ENCODE measurements around the gene NOB1. TPM values are rescaled to one million over a fixed set of nuclear protein-coding genes. Genes with fewer than 3 reads are reported as not detected.
A peak's percentile ranks its signal among the peaks of the same experiment; 100 is the strongest.
"Not testable (repeated sequence)": the region's sequence is repeated elsewhere in the genome, so short reads cannot be mapped to it uniquely, and the experiment has no call there.

The NOB1 gene
- total and polyA plus RNA-seq, 2 donors = 23.2 to 32.3 TPM

- H3K27ac ChIP-seq (ENCODE audit: low read depth in 1 of 2, low read length in 1 of 2) = no peak overlapping the region
- peaks cover 0 to under 1% of the 10 kb centered on the region in 2 donors for H3K4me1 ChIP-seq (ENCODE audit: control insufficient read depth in 2 of 2, insufficient read depth in 2 of 2, low read length in 2 of 2)
- 89% methylated on average over 6 of the region's 6 CpGs for WGBS
- no peaks in the 10 kb centered on the region for H3K9me3 ChIP-seq (ENCODE audit: control insufficient read depth in 2 of 2, insufficient read depth in 1 of 2, low read length in 1 of 2)
- no peak overlapping the region for H3K4me3 ChIP-seq (ENCODE audit: low read length in 2 of 2)
- H3K27me3 ChIP-seq (ENCODE audit: control insufficient read depth in 2 of 2, insufficient read depth in 1 of 2, low read length in 1 of 2) = no peaks in the 10 kb centered on the region
- no peaks in the 10 kb centered on the region for H3K36me3 ChIP-seq (ENCODE audit: control insufficient read depth in 2 of 2, insufficient read depth in 2 of 2, low read length in 1 of 2)
- DNase-seq (ENCODE audit: low read depth in 6 of 9, low spot score in 9 of 9) = no peak
These were observed 13.9 kb upstream of the NOB1 start for GRCh38 chr16:69768666-69769065.

DNA sequence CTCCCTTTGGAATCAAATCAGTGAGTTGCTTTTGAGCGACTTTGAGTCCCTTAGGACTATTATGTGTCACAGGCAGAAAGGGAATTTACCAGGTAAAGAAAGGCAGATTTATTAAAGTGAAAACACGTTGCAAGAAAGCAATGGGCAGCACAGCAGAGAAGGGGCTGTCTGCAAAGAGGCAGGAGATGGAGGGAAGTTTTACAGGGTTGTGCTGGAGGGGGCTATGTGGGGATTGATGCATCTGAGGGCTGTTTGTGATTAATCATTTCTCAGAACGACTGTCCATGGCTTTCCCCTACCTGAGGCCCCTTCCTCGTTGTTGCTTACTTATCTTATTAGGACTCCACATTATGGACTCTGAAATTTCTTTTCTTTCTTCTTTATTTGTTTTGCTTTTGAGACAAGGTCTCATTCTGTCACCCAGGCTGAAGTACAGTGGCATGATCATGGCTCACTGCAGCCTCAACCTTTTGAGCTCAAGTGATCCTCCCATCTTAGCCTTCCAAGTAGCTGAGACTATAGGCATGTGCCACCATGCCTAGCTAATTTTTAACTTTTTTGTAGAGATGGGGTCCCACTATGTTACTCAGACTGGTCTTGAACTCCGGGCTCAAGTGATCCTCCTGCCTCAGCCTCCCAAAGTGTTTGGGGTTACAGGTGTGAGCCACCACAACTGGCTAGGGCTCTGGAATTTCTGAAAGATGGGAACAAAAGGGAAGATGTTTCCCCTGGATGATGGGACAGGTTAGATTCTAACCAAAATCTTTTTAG, 12.9 kb upstream of the NOB1 start:
- Histone ChIP-seq H3K27ac (ENCODE audit: low read depth in 1 of 2, low read length in 1 of 2) (no peak overlapping the region), H3K9me3 (ENCODE audit: control insufficient read depth in 2 of 2, insufficient read depth in 1 of 2, low read length in 1 of 2) (no peaks in the 10 kb centered on the region), H3K27me3 (ENCODE audit: control insufficient read depth in 2 of 2, insufficient read depth in 1 of 2, low read length in 1 of 2) (no peaks in the 10 kb centered on the region), H3K36me3 (ENCODE audit: control insufficient read depth in 2 of 2, insufficient read depth in 2 of 2, low read length in 1 of 2) (no peaks in the 10 kb centered on the region), H3K4me1 (ENCODE audit: control insufficient read depth in 2 of 2, insufficient read depth in 2 of 2, low read length in 2 of 2) (peaks cover 0 to 7% of the 10 kb centered on the region in 2 donors), H3K4me3 (ENCODE audit: low read length in 2 of 2) (no peak overlapping the region)
- 93% methylated on average over 5 of the region's 5 CpGs for WGBS
- no peak for DNase-seq (ENCODE audit: low read depth in 6 of 9, low spot score in 9 of 9)

GRCh38 chr16:69763599-69763942, 8.8 kb upstream of the NOB1 start:
- peak overlapping the region in 1 of 2 donors; percentile 70 for H3K4me3 ChIP-seq (ENCODE audit: low read length in 2 of 2)
- DNase-seq (ENCODE audit: low read depth in 6 of 9, low spot score in 9 of 9) = no peak
- peak overlapping the region in 1 of 2 donors; percentile 96 for H3K27ac ChIP-seq (ENCODE audit: low read depth in 1 of 2, low read length in 1 of 2)
- no peaks in the 10 kb centered on the region for H3K9me3 ChIP-seq (ENCODE audit: control insufficient read depth in 2 of 2, insufficient read depth in 1 of 2, low read length in 1 of 2)
- no peaks in the 10 kb centered on the region for H3K27me3 ChIP-seq (ENCODE audit: control insufficient read depth in 2 of 2, insufficient read depth in 1 of 2, low read length in 1 of 2)
- peaks cover 4 to 14% of the 10 kb centered on the region in 2 donors for H3K4me1 ChIP-seq (ENCODE audit: control insufficient read depth in 2 of 2, insufficient read depth in 2 of 2, low read length in 2 of 2)
- 90% methylated on average over 5 of the region's 5 CpGs for WGBS
- no peaks in the 10 kb centered on the region for H3K36me3 ChIP-seq (ENCODE audit: control insufficient read depth in 2 of 2, insufficient read depth in 2 of 2, low read length in 1 of 2)

DNA sequence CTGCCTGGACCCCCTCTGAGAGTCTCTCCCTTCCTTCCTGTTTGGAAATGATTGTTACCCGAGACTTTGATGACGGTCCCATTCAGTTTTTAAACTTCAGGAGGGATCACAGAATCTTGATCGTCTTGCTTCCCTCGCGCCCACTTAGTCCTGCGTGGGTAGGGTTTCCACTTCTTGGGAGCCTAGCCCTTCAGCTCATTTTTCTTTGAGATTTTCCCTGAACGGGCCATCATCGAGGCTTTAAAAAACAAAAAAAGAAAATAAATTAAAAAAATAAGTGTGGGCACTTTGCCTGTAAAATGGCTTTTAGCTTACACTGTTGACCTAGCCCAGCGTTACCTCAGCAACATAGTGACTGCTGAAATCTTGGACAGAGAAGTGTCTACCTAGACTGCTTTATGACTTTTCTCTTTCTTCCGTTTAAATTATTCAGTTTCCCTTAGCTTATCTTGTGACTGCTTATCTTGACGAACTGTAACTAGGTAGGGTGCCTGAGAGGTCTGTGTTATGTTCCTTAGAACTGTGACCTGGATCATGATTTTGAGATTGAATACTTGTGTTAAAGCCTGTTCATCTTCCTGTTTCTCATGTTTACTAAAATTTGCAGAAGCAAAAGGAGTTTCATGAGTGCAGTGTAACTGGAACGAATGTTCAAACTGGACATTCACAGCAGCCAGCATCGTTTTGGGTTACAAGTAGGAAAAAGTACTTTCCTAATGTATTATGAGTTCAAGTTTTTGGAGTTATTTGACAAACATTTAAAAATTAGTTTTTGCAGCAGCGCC, 8.3 kb upstream of the NOB1 start:
- 9% methylated on average over 14 of the region's 14 CpGs for WGBS
- H3K4me1 ChIP-seq (ENCODE audit: control insufficient read depth in 2 of 2, insufficient read depth in 2 of 2, low read length in 2 of 2) = peaks cover 4 to 14% of the 10 kb centered on the region in 2 donors
- peak in 7 of 9 donors; percentile 11 to 62 (median 26) for DNase-seq (ENCODE audit: low read depth in 6 of 9, low spot score in 9 of 9)

GRCh38 chr16:69761983-69762813, 7.5 kb upstream of the NOB1 start, which contains the start of gene WWP2:
Gene WWP2, plus strand, starts transcription at chr16:69762332. Its CDS starts 24,679 bp downstream, at chr16:69787011.
- H3K4me1 ChIP-seq (ENCODE audit: control insufficient read depth in 2 of 2, insufficient read depth in 2 of 2, low read length in 2 of 2) = peaks cover 4 to 14% of the 10 kb centered on the region in 2 donors
- H3K4me3 ChIP-seq (ENCODE audit: low read length in 2 of 2) = peak within 1 kb of the TSS; percentile 70 to 91
- DNase-seq (ENCODE audit: low read depth in 6 of 9, low spot score in 9 of 9) = peak; percentile 50 to 88 (median 72)
- WGBS = under 1% methylated on average over 68 of the region's 68 CpGs
- H3K27me3 ChIP-seq (ENCODE audit: control insufficient read depth in 2 of 2, insufficient read depth in 1 of 2, low read length in 1 of 2) = no peaks in the 10 kb centered on the region
- no peaks in the 10 kb centered on the region for H3K9me3 ChIP-seq (ENCODE audit: control insufficient read depth in 2 of 2, insufficient read depth in 1 of 2, low read length in 1 of 2)
- no peaks in the 10 kb centered on the region for H3K36me3 ChIP-seq (ENCODE audit: control insufficient read depth in 2 of 2, insufficient read depth in 2 of 2, low read length in 1 of 2)
- peak within 1 kb of the TSS; percentile 96 to 97 for H3K27ac ChIP-seq (ENCODE audit: low read depth in 1 of 2, low read length in 1 of 2)

More for the DNA sequence above, 8.3 kb upstream of the NOB1 start:
- peak overlapping the region; percentile 96 to 97 for H3K27ac ChIP-seq (ENCODE audit: low read depth in 1 of 2, low read length in 1 of 2)
- H3K27me3 ChIP-seq (ENCODE audit: control insufficient read depth in 2 of 2, insufficient read depth in 1 of 2, low read length in 1 of 2) = no peaks in the 10 kb centered on the region
- H3K36me3 ChIP-seq (ENCODE audit: control insufficient read depth in 2 of 2, insufficient read depth in 2 of 2, low read length in 1 of 2) = no peaks in the 10 kb centered on the region
- no peaks in the 10 kb centered on the region for H3K9me3 ChIP-seq (ENCODE audit: control insufficient read depth in 2 of 2, insufficient read depth in 1 of 2, low read length in 1 of 2)
- peak overlapping the region; percentile 70 to 91 for H3K4me3 ChIP-seq (ENCODE audit: low read length in 2 of 2)

DNA sequence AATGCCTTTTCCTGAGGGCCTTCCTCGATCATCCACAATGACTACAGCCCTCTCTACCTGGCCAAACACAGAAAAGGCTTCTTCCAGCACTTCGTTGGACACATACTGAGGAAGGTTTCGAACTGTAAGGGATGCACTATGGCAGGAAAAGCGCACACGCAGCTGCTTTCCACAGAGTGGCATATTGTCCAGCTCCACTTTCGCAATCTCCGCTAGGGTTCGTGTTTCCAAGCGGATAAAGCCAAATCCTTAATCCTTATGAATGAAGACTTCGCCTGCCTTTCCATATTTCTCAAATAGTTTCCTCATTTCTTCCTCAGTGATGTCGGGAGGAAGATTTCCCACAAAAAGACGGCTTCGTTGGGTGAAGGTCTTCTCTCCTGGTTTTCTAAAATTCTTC, 2.6 kb upstream of the NOB1 start:
- WGBS = 91% methylated on average over 13 of the region's 13 CpGs
- not testable (repeated sequence) for H3K36me3 ChIP-seq (ENCODE audit: control insufficient read depth in 2 of 2, insufficient read depth in 2 of 2, low read length in 1 of 2); H3K27ac ChIP-seq (ENCODE audit: low read depth in 1 of 2, low read length in 1 of 2); H3K9me3 ChIP-seq (ENCODE audit: control insufficient read depth in 2 of 2, insufficient read depth in 1 of 2, low read length in 1 of 2); H3K4me3 ChIP-seq (ENCODE audit: low read length in 2 of 2); DNase-seq (ENCODE audit: low read depth in 6 of 9, low spot score in 9 of 9); H3K27me3 ChIP-seq (ENCODE audit: control insufficient read depth in 2 of 2, insufficient read depth in 1 of 2, low read length in 1 of 2)
- peaks cover 8 to 19% of the 10 kb centered on the region in 2 donors for H3K4me1 ChIP-seq (ENCODE audit: control insufficient read depth in 2 of 2, insufficient read depth in 2 of 2, low read length in 2 of 2)

DNA sequence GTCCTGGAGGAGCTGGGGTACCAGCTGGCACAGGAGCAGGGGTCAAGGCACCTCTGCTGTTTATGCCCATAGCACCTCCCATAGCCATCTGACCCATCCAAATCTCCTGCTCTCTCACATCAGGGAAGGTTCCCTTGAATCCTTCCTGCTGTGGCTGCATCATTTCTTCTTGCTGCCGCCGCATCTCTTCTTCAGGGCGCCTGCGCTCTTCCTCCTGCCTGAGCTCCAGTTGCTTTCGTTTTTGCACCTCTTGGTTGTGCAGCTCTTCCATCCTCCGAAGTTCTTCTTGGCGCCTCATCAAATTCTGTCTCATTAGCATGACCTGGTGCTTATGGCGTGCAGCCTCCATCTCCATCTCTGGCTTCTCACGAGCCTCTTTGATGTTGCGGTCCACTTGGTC, 2.0 kb upstream of the NOB1 start:
- Histone ChIP-seq H3K4me1 (ENCODE audit: control insufficient read depth in 2 of 2, insufficient read depth in 2 of 2, low read length in 2 of 2) (peaks cover 4 to 15% of the 10 kb centered on the region in 2 donors), H3K9me3 (ENCODE audit: control insufficient read depth in 2 of 2, insufficient read depth in 1 of 2, low read length in 1 of 2) (no peaks in the 10 kb centered on the region), H3K27me3 (ENCODE audit: control insufficient read depth in 2 of 2, insufficient read depth in 1 of 2, low read length in 1 of 2) (no peaks in the 10 kb centered on the region), H3K27ac (ENCODE audit: low read depth in 1 of 2, low read length in 1 of 2) (no peak overlapping the region), H3K4me3 (ENCODE audit: low read length in 2 of 2) (no peak overlapping the region), H3K36me3 (ENCODE audit: control insufficient read depth in 2 of 2, insufficient read depth in 2 of 2, low read length in 1 of 2) (peaks cover 4 to 6% of the 10 kb centered on the region in 2 donors)
- DNase-seq (ENCODE audit: low read depth in 6 of 9, low spot score in 9 of 9) = no peak
- 96% methylated on average over 10 of the region's 10 CpGs for WGBS

- Histone ChIP-seq H3K27me3 (ENCODE audit: control insufficient read depth in 2 of 2, insufficient read depth in 1 of 2, low read length in 1 of 2) (no peaks in the 10 kb centered on the region), H3K27ac (ENCODE audit: low read depth in 1 of 2, low read length in 1 of 2) (peak overlapping the region in 1 of 2 donors; percentile 55), H3K4me3 (ENCODE audit: low read length in 2 of 2) (peak overlapping the region; percentile 68 to 95), H3K9me3 (ENCODE audit: control insufficient read depth in 2 of 2, insufficient read depth in 1 of 2, low read length in 1 of 2) (no peaks in the 10 kb centered on the region), H3K36me3 (ENCODE audit: control insufficient read depth in 2 of 2, insufficient read depth in 2 of 2, low read length in 1 of 2) (peaks cover 22 to 27% of the 10 kb centered on the region in 2 donors), H3K4me1 (ENCODE audit: control insufficient read depth in 2 of 2, insufficient read depth in 2 of 2, low read length in 2 of 2) (peaks cover 4 to 12% of the 10 kb centered on the region in 2 donors)
- WGBS = 25% methylated on average over 4 of the region's 4 CpGs
- DNase-seq (ENCODE audit: low read depth in 6 of 9, low spot score in 9 of 9) = no peak
These were observed 620 bp downstream of the NOB1 start for GRCh38 chr16:69754143-69754468.
